H1 (cell line): ENCODE measurements around the gene ELANE. TPM values are rescaled to one million over a fixed set of nuclear protein-coding genes. Genes with fewer than 3 reads are reported as not detected.

Source experiments
- ASH2L ChIP-seq: fragments of 200-600, 300-600 bp; sonication (generic); IDR thresholded peaks from one replicate; pipeline ENCODE4 v1.7.1; 2017; ENCODE audit warnings: low read length
- KDM1A ChIP-seq: fragments of 200-600, 300-600 bp; sonication (generic); IDR thresholded peaks from 2 replicates; pipeline ENCODE4 v1.7.1; 2016; ENCODE audit warnings: mild to moderate bottlenecking, low read length, borderline replicate concordance
- PHF8 ChIP-seq: fragments of 200-600 bp; sonication (generic); conservative IDR thresholded peaks from 2 replicates; pipeline ENCODE4 v1.7.1; 2012; ENCODE audit warnings: low read depth, mild to moderate bottlenecking, inconsistent platforms, low read length, moderate library complexity
- SIRT6 ChIP-seq: IDR thresholded peaks from one replicate; pipeline ENCODE4 v1.7.1; 2012; ENCODE audit warnings: low read length, inconsistent platforms
- SP2 ChIP-seq: IDR thresholded peaks from 2 replicates; pipeline ENCODE4 v1.6.1; 2012; ENCODE audit warnings: mild to moderate bottlenecking, low read length, inconsistent platforms
- YY1 ChIP-seq: IDR thresholded peaks from 2 replicates; pipeline ENCODE4 v1.6.1; 2011; ENCODE audit warnings: low read depth, mild to moderate bottlenecking, low read length
- polyA plus RNA-seq, 7 experiments: library from polyadenylated mRNA; depleted of rRNA in 3 of 7; stranded (reverse) in 5 of 7; unstranded in 2 of 7; fragments of >200 nt in 5 of 7; fragments of 200-250 nt in 2 of 7; gene quantifications; 1 replicate in 5 of 7; 2 replicates in 1 of 7; 4 replicates in 1 of 7; pipeline versions ENCODE4 v1.2.1 to v1.2.3, GENCODE V29; 2011 to 2013; ENCODE audit warnings: missing spikeins in 2 of 7, mixed read lengths in 2 of 7
- total RNA-seq: library from RNA; stranded (reverse); fragmentation: NEBNext Ultra II Directional; extraction: Animal tissue kit (Norgen Biotek cat#: 25700); gene quantifications from 2 replicates; pipeline ENCODE4 v1.2.1, GENCODE V29; 2021

The ELANE gene
- total and polyA plus RNA-seq, 2 of the 8 experiments (the other 6 are each of a cell fraction or from before 2014, with no cell fraction given) = not detected

DNA sequence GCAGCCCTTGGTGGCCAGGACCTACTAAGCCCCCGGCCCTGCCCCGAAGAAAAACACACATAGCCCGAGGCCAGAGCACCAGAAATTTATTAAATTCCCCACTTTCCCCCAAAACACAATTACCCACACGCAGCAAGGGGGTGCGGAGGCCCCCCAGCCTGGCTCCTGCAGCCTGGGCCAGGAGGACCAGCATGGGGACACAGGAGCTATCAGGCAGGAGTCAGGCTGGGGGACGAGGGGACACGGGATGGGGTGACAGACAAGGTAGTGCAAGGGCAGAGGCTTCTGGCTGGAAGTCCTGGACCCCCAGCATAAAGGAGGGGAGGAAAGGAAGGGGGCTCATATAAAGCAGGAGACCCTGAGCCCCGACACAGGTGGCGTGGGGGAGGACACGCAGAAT lies 44.3 kb downstream of the ELANE start (continued):
- TF ChIP-seq SP2 (no peak), KDM1A (no peak), ASH2L (no peak), PHF8 (no peak), SIRT6 (no peak), YY1 (no peak)
